Superior temporal gyrus (tissue), 1 donor: ENCODE measurements around the gene KIF6.
"Not testable (repeated sequence)": the region's sequence is repeated elsewhere in the genome, so short reads cannot be mapped to it uniquely, and the experiment has no call there.

Experiments used
- DNase-seq: peaks from one replicate; pipeline ENCODE4 v3.0.0-alpha.2; 2016; ENCODE audit errors: extremely low spot score

The KIF6 gene

GRCh38 chr6:39502362-39502955, 222.7 kb downstream of the KIF6 start:
- DNase-seq, result not testable (repeated sequence)

GRCh38 chr6:39499053-39499452, 226.2 kb downstream of the KIF6 start:
- no peak for DNase-seq

DNA sequence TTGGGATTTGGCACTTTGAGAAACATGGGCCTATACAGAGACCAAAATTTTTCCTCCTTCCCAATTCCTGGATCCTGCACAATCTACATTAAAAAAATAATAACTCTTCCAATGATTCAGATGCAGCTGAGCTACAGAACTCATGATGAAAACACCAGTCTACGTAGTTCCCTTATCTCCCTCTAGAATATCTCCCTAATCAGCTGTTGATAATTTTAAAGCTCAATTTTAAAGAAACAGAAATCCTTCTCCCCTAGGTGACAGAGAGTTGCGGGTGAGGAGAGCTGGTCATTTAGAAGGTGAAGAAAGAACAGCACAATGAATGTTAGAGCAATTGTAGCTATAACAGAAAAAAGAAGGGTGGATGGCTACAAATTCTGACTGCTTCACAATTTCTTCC, 227.1 kb downstream of the KIF6 start:
- DNase-seq, result no peak

- no peak for DNase-seq
Measured at GRCh38 chr6:39496915-39497314, 228.3 kb downstream of the KIF6 start.

- no peak for DNase-seq
Measured at GRCh38 chr6:39496456-39496855, 228.8 kb downstream of the KIF6 start.

GRCh38 chr6:39495640-39496039, 229.6 kb downstream of the KIF6 start:
- DNase-seq, result no peak

- no peak for DNase-seq
Measured at GRCh38 chr6:39494998-39495397, 230.2 kb downstream of the KIF6 start.

GRCh38 chr6:39493777-39494176, 231.4 kb downstream of the KIF6 start:
- DNase-seq, result no peak

DNA sequence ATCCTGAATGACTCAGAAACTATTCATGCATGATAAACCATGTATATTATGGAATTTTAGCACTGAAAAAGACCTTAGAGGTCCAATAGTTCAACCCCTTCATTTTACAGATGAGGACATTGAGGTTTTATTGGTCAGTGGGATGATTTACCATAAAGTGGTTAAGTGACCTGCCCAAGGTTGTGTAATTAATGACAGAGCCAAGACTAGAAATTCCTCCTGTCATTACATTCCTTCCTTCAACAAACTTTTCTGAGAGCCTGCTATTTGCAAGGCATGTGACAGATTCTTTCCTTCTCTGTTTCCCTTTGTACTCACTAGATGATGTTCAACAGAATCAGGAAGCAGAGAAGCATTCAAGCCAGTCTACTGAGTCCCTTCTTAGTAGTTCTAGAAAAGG, 232.0 kb downstream of the KIF6 start:
- no peak for DNase-seq

DNA sequence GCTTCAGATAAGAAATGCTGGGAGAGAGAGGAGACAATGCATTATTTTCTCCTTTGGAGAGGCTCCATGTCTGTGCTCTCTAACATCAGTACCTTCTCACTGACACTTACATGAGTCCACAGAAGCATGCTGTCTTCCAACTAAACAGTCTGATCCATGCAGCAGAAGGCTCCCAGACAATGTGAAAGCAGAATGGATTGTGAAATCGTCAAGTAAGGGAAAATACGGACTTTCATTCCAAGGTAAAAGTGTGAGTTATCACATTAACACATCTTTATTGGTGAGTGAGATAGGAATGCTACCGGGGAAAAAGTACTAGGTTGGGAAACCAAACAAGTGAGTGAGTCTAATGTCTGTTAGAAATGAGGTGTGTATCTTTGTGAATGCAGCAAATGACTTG, 235.1 kb downstream of the KIF6 start:
- DNase-seq, result no peak

DNA sequence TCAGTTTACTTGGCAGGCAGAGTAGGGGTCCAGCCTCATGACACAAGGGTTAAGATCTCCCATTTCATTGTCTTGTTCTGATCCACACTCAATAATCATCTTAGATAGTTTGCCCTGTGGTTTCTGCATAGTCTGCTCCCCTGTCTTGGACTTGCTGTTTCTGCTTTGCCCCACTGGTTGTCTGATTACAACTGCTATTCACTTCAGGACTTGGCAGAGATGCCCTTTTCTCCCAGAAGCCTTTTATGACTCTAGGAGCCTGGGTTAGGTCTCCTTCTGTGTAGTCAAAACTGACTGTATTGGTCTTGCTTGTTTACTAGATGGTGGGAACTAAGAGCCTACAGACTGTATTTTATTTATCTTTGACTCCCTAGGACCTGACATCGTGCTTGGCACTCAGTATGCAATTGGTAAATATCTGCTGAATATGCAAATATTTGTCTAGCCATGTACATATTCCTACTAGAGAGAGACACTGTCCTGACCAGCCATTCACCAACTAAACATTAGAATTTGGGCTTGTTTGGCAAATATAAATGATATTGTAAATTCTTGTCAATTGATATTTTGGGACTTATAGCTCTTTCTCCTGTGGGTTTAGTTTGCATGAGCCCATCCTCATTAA, 236.8 kb downstream of the KIF6 start:
- DNase-seq, result peak; percentile 24

- DNase-seq, result no peak
Measured at GRCh38 chr6:39484276-39484675, 240.9 kb downstream of the KIF6 start.

DNA sequence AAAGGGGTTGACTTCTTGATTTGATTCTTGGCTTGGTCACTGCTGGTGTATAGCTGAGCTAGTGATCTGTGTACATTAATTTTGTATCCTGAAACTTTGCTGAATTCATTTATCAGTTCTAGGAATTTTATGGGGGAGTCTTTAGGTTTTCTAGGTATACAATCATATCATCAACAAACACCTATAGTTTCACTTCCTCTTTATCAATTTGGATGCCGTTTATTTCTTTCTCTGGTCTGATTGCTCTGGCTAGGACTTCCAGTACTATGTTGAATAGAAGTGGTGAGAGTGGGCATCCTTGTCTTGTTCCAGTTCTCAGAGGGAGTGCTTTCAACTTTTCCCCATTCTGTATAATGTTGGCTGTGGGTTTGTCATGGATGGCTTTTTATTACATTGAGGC, 245.4 kb downstream of the KIF6 start:
- not testable (repeated sequence) for DNase-seq

GRCh38 chr6:39476670-39477069, 248.5 kb downstream of the KIF6 start:
- DNase-seq, result no peak

- no peak for DNase-seq
Measured at GRCh38 chr6:39476151-39476550, 249.1 kb downstream of the KIF6 start.

- no peak for DNase-seq
Measured at GRCh38 chr6:39471954-39472659, 253.1 kb downstream of the KIF6 start.

GRCh38 chr6:39470506-39470905, 254.7 kb downstream of the KIF6 start:
- no peak for DNase-seq

DNA sequence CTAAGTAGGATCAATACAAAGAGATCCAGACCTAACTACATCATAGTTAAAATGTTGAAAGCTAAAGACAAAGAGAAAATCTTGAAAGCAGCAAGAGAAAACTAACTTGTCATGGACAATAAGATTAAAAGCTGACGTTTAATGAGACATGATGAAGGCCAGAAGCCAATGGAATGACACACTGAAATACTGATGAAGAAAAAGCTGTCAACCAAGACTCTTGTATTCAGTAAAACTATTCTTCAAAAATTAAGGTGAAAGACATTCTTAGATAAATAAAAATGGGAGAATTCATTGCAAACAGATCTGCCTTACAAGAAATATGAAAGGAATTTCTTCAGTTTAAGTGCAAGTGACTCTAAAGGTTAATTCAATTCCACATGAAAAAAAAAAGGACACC, 256.8 kb downstream of the KIF6 start:
- DNase-seq, result no peak

DNA sequence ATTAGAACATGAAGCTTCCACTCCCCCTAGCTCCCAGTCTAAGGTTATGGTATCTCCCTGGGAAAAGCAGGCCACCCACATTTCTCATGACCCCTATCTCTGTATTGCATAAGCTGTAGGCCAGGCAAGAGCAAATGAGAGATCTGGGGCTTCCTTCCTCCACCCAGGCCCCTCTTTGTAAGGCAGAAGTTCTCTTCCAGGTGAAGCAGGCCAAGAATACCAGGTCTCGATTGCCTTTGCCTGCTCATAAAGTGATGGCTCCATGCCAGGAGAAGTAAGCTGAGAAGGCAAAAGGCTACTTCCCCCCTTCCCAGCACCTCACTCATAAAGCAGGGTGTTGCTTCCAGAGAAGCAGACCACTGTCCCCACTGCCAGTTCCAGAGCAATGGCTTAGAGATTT, 258.6 kb downstream of the KIF6 start:
- DNase-seq, result no peak

DNA sequence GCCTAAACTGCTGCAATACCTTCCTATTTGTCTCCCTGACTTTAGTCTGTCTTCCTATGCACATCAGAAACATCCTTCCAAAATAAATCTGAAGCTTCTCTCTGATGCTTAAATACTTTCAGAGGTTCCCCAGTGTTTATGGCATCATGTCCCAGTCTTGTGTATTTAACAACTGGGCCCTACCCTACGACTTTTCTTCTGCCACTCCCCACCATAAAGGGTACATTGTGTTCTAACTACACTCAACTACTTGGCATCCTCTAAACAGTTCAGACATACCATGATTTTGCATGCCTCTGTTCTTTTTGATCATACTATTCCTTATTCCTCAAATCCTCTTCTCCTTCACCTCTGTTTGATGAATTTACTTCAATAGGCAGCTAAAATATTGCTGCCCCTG, 259.7 kb downstream of the KIF6 start:
- DNase-seq, result no peak

- DNase-seq, result no peak
Measured at GRCh38 chr6:39464067-39464466, 261.1 kb downstream of the KIF6 start.

DNA sequence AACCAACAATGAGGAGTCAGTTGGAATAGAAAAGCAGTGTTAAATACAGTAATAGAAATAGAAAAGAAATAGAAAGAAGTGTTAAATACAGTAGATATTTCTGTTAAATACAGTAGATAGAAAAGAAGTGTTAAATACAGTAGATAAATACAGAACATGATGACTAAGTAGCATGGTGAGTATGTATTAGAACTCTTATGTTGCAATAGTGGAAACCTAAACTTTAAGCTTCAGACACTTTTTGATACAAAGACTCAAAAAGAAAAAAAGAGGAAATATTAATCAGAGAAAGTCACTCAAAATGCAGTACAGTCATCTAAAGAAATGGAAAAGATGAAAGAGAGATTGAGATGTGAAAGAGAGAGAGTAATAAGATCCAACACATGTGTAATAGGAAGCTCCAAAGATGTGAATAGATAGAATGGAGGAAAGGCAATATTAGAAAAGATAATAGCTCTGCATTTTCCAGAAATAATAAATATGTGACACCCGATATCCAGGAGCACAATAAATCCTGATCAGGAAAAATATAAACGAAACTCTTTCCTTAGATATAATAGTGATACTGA, 271.2 kb downstream of the KIF6 start:
- no peak for DNase-seq

- no peak for DNase-seq
Measured at GRCh38 chr6:39453241-39453640, 272.0 kb downstream of the KIF6 start.
